Measurements from ENCODE around the gene INPP5D.
"Not testable (repeated sequence)": the region's sequence is repeated elsewhere in the genome, so short reads cannot be mapped to it uniquely, and the experiment has no call there.

The INPP5D gene
- total RNA-seq = 28.6 to 196 (median 108) reads per million in 17 experiments

DNA sequence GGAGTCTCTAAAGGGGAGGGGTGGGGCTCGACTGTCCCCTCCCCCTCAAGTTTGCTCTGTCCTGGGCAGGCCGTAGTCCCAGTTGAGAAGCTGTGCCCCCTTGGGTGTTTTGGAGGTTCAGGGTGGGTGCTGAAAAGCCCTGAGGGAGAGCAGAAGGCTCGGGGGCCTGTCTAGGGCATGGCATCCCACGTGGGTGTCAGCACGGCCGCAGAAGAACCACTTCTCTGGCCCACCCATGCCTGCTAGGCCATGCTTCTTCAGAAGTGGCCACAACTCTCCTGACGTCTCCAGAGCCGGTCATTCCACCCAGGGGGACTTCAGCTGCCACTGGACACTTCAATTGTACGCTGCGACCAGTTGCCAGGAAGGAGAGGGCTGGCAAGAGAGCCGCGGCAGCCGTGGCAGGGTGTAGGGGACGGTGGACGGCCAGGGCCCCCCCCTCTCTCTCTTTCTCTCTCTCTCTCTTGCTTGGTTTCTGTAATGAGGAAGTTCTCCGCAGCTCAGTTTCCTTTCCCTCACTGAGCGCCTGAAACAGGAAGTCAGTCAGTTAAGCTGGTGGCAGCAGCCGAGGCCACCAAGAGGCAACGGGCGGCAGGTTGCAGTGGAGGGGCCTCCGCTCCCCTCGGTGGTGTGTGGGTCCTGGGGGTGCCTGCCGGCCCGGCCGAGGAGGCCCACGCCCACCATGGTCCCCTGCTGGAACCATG is at the start of gene INPP5D:
Gene INPP5D, plus strand, starts transcription at position 546 of the 704 bp plus-strand sequence. Its CDS starts 137 bp downstream, at position 683.
- DNase-seq = peak; percentile 86 to 93 (median 91)

DNA sequence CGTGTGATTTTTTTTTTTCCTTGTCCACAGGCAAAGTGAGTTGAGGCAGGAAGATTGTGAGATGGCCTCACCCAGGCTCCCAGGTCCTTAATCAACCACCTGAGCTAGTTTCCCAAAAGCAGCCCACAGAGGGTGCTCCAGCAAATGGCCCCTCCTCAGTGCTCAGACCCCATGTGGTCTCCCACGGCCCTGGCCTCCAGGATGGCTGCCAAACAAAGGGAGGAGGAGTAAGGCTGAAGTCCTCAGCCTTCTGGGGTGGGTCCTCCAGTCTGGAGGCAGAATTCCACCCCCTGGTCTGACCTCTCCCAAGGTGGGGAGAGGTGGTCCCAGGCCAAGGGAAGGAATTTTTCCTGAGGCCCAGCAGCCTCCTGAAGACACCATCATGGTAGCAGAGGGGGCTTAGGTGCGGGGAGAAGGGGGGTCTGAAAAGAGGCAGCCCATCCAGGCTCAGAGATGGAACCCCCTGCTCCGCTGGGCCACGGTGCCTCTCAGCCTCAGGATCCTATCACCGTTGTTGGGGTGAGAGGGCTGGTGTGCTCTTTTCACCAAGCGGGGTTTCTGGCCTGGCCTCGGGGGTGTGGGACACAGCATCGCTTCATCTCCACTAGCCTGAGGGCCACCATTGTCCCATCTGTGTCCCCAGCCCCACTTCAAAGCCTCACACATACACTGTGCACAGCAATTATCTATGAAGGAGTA is 49.4 kb upstream of the INPP5D start:
- no peak for DNase-seq

DNA sequence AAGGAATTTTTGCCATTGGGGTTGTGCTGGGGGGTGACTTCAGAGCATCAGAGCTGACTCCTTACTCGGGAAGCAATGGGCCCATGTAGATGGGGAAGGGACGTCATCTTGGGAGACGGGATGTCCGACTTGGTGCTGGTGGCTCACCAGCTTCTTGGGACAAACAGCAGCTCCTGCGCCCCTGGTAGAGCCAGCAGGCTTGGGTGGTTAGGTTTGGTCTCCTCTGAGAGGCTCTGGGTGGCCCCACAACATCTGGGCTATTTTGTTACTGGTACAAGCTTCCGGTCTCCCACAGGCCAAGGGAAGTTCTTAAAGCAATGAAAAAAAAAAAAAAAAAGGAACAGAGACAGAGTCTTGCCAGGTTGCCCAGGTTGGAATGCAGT is 48.9 kb upstream of the INPP5D start:
- DNase-seq = no peak

DNA sequence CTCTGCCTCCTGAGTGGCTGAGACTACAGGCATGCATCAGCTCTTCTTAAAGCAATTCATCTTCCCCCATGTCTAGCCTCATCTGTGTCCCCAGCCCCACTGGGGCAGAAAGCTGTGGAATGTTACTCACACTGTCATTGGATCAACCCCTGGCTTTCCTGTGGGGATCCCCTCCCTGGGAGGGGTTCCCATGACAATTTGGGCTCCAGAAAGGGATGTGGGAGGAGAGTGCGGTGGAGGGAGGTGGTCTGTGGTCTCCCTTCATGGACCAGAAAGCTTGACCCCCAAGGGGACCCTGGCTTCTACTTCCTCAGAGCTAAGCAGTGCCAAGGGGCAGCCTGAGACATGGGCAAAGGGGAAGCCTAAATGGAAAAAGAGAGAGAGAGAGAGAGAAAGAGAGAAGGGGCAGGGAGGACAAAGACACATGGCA is 48.4 kb upstream of the INPP5D start:
- DNase-seq = peak in 1 of 4 experiments; percentile 9

DNA sequence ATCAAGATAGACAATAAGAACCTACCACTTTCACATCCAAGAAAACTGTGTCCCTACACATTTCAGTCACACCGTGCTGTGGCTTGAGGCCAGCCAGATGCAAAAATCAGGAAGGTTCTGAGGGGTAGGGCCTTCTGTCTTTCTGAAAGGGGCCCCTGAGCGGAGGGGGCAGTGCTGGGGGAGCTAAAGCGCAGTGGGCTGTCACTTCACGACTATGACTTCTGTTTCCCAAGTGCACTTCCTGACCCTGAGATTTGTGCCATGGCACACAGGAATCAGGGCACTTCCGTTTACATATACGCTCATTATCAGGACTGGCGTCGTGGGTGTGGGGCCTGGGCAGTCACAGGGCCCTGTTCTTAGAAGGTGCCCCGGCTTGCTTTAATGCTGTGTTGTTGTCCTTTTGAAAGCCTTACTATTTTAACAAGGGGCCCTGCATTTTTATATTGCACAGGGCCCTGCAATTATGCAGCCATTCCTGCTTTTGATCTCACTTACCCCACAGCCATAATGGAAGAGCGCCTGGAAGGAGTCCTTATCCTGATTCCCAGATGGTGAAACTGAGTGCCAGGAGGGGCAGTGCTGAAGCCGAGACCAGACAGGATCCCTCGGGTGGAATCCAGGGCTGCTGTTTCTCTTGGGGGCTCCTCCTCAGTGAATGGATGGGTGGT is 47.7 kb upstream of the INPP5D start:
- DNase-seq = peak; percentile 60 to 75 (median 70)

DNA sequence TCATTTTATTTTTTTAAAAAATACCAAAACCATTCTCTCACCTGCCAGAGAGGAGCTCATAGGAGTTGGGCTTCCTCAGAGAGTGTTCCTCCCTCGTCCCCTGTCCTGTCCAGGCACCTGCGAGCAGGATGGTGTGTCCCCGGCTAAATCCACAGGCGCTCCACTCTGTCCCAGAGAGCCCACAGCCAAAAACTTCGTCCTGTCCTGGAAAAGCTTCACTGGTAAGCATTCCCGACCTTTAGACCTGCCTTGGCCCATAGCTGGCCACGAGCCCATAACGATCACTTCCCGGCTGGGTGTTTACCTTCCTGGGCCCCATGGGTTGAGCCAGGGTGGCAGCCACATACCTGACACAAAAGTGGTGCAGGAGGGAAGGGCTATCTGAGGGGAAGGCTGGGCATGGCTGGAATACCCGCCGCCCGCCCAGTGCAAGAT is 47.1 kb upstream of the INPP5D start, which contains the start of gene NGEF:
Gene NGEF, minus strand, starts transcription at position 230 of the 435 bp plus-strand sequence. CDS start 38,366 bp downstream, outside the sequence.
- no peak for DNase-seq

DNA sequence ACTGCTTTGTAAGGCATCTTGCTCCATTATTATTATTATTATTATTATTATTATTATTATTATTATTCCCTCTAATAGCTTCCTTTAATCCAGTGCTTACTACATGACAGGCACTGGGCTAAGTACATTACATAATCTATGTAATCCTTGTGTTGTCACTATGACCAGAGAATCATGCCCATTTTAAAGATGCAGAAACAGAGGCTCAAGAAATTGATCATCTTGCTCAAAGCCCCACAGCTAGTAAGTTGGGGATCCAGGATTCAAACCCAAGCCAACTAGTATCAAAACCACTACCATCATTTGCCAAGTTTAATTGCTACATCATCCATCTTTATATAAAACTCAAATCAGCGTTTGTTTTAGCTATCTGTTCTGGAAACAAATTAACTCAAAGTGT is 46.5 kb upstream of the INPP5D start:
- no peak for DNase-seq

DNA sequence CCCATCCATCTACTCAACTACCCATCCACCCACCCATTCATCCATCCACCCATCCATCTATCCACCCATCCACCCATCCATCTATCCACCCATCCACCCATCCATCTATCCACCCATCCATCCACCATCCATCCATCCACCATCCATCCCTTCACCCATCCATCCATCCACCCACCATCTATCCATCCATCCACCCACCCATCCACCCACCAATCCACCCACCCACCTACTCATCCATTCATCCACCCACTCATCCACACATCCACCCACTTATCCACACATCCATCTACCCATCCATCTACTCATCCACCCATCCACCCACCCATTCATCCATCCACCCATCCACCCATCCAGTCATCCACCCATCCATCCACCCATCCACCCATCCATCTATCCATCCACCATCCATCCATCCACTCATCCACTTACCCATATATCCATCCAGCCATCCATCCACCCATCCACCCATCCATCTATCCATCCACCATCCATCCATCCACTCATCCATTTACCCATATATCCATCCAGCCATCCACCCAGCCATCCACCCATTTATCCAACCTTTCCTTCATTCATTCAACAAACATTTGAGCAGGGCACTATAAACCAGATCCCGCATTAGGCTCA is 45.0 kb upstream of the INPP5D start:
- DNase-seq = no peak

DNA sequence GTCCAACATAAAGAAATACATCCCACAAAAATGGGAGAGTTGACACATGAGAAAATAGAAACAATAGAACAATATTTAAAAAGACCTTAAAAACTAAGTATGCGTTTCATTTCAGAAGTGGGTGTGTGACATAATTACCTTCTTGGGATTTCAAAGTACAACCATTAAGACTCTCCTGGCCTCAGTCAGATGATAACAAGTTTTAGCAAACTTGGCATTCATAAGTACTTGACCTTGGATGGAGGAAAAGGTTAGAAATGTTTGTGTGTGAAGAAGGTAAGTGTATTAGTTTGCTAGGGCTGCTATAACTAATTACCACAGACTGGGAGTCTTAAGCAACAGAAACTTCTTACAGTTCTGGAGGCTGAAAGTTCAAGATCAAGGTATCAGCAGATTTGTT is 42.2 kb upstream of the INPP5D start:
- DNase-seq = no peak

DNA sequence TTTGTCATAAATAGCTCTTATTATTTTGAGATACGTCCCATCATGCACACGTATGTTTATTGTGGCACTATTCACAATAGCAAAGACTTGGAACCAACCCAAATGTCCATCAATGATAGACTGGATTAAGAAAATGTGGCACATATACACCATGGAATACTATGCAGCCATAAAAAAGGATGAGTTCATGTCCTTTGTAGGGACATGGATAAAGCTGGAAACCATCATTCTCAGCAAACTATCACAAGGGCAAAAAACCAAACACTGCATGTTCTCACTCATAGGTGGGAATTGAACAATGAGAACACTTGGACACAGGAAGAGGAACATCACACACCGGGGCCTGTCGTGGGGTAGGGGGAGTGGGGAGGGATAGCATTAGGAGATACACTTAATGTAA is 40.5 kb upstream of the INPP5D start:
- DNase-seq = not testable (repeated sequence)

DNA sequence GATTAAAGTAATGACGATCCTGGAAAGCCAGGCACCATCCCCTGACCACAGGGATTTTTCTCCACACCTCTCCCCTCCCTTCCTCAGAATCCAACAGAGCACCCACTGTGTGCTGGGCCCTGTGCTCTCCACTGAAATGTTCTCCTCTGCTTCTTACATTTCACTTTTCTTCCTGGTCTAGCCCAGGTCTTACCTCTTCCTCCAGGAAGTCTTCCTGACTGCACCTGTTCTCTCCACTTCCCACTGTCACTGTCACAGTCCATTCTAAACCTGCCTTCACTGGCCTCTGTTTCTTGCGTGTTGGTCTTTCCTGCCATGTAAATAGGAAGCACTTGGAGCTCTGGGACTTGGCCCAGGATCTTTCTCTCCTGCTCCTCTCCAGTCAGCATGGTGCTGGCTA is 39.7 kb upstream of the INPP5D start:
- no peak for DNase-seq

DNA sequence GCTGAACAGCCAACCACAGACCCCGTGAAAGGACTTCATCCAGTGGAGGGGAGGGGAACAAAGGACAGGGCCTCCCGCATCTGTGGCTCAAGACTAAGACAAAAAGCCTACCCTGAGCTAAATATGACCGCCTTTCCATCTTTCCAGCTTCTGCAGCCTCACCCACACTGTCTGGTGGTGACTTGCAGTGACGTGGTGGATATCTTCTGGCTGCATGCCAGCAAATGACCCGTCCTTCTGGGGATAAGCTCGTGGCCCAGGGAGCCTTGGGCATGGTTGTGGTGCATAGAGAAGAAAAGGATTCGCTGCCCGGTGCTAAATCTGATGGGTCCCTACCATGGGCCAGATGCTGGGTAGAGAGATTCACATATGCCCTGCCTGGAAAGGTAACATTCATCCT is 38.4 kb upstream of the INPP5D start:
- DNase-seq = no peak

DNA sequence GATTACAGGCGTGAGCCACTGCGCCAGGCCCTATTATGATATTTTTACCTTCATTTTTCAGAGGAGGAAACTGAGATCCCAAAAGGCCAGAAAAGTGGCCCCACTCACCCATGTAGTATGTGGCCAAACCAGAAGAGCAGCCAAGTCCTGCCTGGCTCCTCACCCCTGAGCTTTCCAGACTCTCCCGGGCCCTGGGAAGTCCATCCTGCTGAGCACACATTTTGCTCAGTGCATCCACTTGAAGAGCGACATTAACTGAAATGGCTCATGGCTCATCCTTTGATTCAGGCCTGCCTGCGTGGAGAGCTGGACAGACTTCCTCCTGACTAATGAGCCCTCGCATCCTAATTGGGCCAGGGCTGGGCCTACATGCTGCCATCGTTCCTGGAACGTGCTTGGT is 37.6 kb upstream of the INPP5D start:
- DNase-seq = no peak

DNA sequence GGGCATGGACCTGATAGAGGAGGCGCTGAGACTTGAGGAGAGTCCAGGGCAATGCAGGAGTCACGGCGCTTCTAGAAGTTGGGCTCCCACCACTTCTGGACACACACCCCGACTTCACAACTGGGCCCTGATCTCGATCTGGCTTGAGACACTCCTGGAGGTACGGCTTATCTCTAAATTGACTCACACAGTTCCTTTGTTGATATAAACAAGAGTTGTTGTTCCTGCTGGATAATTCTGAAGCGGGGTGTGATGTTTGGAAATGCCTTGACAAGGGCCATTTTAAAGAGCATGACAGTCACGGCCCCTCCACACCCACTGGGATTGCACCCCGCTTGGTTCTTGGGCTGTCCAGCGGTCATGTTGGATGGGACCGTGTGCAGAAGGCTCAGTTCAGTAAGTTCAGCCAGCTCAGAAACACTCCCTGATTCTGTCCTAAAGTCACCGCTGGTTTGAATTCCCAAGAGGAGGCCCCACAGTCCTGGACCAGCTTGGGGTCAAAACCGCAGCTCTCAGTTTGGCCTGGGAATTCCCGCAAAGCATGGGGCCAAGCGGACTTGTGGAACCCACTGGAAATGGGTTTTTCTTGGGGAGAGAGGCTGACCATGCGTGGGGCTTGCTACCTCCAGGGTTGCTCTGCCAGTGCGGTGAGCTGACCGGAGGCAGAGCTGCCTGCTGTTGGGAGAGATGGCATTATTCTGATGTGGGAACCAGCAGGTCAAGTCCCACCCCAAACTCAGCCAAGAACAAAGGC is 37.0 kb upstream of the INPP5D start:
- no peak for DNase-seq

DNA sequence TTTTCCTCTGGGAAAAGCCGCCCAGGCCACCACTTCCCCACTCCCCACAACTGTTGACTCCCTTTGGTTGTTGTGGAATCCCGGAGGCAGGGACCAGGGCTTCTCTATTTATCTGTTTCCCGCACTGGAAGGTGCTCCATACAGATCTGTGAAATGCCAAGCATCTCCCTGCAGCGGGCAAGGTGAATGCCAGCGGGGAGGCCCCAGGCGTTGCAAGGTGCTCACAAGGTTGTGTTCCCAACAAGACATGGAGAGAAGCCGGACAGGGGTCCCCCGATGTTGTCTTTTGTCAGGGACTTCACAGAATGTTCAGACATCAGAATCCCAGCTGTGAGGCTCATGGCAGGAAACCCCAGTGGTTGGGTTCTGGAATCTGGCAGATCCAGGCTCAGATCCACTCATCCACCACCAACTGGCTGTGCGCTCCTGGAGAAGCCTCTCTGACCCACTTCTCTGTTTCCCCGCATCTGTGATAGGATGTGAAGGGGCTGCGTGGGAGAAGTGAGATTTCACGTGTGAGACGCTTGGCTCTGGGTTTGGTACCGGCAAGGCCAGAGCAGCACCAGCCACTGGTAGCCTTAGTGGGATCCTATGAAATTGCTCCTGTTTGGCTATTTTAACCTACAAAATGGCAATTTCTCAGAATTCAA is 36.3 kb upstream of the INPP5D start:
- DNase-seq = no peak

DNA sequence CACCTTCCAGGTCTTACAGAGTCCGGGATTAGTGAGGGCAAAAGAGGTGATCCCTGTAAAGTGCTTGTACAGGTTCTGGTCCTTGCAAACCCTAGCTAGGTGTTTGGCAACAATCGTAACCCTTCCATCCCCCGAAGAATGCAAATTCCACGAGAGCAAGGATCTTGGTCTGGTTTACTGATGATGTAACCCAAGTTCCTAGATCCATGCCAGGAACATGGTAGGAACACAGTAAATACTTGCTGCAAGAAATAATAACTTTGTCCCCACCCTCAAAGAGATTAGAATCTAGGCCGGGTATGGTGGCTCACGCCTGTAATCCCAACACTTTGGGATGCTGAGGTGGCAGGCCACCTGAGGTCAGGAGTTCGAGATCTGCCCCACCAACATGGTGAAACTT is 34.4 kb upstream of the INPP5D start:
- DNase-seq = no peak

DNA sequence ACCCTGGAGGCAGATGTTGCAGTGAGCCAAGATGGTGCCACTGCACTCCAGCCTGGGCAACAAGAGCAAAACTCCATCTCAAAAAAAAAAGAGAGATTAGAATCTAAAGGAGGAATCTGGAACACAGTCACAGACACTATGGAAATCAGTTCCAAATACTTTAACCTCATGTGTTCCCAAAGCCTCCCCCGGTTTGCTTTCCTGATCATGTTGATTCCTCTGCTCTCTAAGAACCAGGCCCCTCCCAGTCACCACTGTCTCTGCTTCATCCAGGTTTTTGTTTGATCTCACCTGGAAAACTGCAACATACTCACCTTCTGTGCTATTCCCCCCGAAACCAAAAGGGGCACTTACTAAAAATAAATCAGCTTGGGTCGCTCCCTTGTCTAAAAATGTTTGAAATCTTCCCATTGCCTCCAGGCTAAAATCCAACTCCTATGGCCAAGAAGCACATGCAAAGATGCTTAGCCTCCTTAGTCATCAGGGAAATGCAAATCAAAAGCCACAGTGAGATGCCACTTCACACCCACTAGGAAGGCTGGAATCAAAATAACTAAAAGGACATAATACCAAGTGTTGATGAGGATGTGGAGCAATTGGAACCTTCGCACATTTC is 33.8 kb upstream of the INPP5D start:
- no peak for DNase-seq

DNA sequence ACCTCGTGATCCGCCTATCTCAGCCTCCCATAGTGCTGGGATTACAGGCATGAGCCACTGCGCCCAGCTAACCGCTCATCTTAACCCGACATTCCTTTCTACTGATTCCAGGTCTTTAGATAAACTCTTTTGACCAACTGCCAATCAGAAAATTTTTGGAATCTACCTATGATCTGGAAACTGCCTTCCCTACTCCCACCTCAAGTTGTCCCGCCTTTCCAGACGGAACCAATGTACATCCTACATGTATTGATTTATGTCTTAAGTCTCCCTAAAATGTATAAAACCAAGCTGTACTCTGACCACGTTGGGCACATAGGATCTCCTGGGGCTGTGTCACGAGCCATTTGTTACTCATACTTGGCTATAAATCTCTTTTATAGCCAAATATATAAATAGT is 30.8 kb upstream of the INPP5D start:
- DNase-seq = no peak

DNA sequence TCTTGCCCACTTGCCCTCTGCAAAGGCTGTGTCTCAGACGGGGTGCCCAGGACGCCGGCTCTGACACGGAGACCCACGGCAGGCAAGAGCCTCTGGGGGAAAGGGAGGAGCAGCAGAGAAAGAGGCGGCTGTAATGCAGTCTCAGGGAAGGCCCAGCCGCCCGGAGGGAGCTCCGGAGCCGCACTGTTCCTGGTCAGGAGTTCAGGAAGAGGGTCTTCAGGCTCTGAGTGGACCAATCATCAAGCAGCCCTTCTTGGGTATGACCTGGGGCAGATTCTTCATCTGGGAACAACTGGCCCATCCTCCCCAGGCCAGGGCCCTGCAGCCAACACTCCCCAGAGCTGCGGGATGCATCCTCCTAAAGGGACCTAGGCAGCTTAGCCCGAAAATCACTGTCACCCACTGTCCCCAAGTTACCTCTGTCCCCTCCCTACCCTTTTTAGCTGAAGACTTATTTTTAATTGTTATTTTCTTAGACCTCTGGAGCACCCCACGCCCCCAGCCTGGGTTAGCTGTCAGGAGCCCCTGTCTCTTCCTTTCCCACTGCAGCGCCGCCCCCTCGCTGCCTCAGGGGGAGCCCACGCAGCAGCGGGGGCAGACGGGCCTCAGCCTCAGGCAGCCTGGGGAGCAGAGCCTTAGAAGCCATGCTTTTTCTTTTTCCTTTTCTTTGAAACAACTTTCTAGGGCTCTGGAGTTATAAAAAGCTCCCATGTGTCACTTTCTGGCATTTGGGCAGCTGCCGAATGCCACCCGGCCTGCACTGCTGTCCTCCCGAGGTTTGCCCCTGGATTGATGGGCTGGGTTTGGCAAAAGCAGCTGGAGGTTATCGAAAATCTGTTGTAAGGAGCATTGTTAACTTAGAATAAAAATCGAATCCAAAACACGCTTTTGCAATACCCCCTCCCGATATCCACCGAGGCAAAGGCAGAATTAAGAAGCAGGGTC is 28.3 kb upstream of the INPP5D start:
- DNase-seq = no peak

All from suppressor macrophage (primary cell).